Endodermal cell (in vitro differentiated cells): ENCODE results near the gene MSANTD2. TPM values are rescaled to one million over a fixed set of nuclear protein-coding genes. Genes with fewer than 3 reads are reported as not detected.

Experiments
- DNase-seq: peaks from one replicate; pipeline ENCODE4 v3.0.0-alpha.2; 2017
- H3K27ac ChIP-seq: 2 replicates; pipeline ENCODE4 v1.5.1; 2013; ENCODE audit warnings: mild to moderate bottlenecking, low read depth, low read length, moderate library complexity
- H3K27me3 ChIP-seq: 2 replicates; pipeline ENCODE4 v1.6.1; 2013; ENCODE audit warnings: mild to moderate bottlenecking, low read length, moderate library complexity; ENCODE audit not compliant: insufficient read depth, control insufficient read depth, poor library complexity, severe bottlenecking
- H3K36me3 ChIP-seq: 2 replicates; pipeline ENCODE4 v1.7.0; 2013; ENCODE audit warnings: mild to moderate bottlenecking, low read length, moderate library complexity; ENCODE audit not compliant: control insufficient read depth, insufficient read depth
- H3K4me1 ChIP-seq: one replicate; pipeline ENCODE4 v1.7.0; 2013; ENCODE audit warnings: low read length; ENCODE audit not compliant: control insufficient read depth, insufficient read depth
- H3K4me3 ChIP-seq: 2 replicates; pipeline ENCODE4 v1.5.1; 2013; ENCODE audit warnings: mild to moderate bottlenecking, low read length, moderate library complexity
- H3K9ac ChIP-seq: 2 replicates; pipeline ENCODE4 v1.6.1; 2013; ENCODE audit warnings: mild to moderate bottlenecking, low read length, moderate library complexity; ENCODE audit not compliant: poor library complexity, severe bottlenecking; ENCODE audit errors: extremely low read depth
- H3K9me3 ChIP-seq: 2 replicates; pipeline ENCODE4 v1.6.1; 2013; ENCODE audit warnings: mild to moderate bottlenecking, low read length, moderate library complexity; ENCODE audit not compliant: control insufficient read depth
- H3K27ac Mint-ChIP-seq: 2 replicates; pipeline ENCODE4 v1.8.0; 2020; ENCODE audit warnings: mixed read lengths
- H3K27me3 Mint-ChIP-seq: 2 replicates; pipeline ENCODE4 v1.8.0; 2021; ENCODE audit warnings: mild to moderate bottlenecking, mixed read lengths; ENCODE audit not compliant: insufficient read depth
- H3K36me3 Mint-ChIP-seq: 2 replicates; pipeline ENCODE4 v1.8.0; 2020; ENCODE audit warnings: low read depth, mixed read lengths
- H3K4me1 Mint-ChIP-seq: 2 replicates; pipeline ENCODE4 v1.8.0; 2020; ENCODE audit warnings: mixed read lengths
- H3K4me3 Mint-ChIP-seq: 2 replicates; pipeline ENCODE4 v1.8.0; 2020; ENCODE audit warnings: mild to moderate bottlenecking, moderate library complexity, mixed read lengths
- H3K9me3 Mint-ChIP-seq: 2 replicates; pipeline ENCODE4 v1.8.0; 2020; ENCODE audit warnings: mild to moderate bottlenecking, mixed read lengths
- WGBS, 2 experiments: methylation state at CpG; one replicate each; pipeline versions ENCODE4 v1.1.5 to v1.1.7; 2013; ENCODE audit warnings: missing lambda C conversion rate in 2 of 2, mixed read lengths in 1 of 2; ENCODE audit not compliant: insufficient coverage in 1 of 2, insufficient read length in 1 of 2; 5-methylcytosine and 5-hydroxymethylcytosine counted together
- total RNA-seq, 2 donors: library from RNA; stranded (reverse); fragmentation: NEBNext Ultra II Directional in 1 of 2; extraction: Animal tissue kit (Norgen Biotek cat#: 25700) in 1 of 2; gene quantifications; 2 replicates in 1 of 2; 3 replicates in 1 of 2; pipeline ENCODE4 v1.2.1, GENCODE V29; 2021
- TF ChIP-seq, protein P1 (sequence below): fragments of 200-600 bp; sonication (generic); conservative IDR thresholded peaks from 2 replicates; pipeline ENCODE4 v1.5.0; 2021; ENCODE audit warnings: antibody characterized with exemption, mild to moderate bottlenecking

MSANTD2 gene
- total RNA-seq, 2 donors from 2014 or later: 18.3 to 21.3 TPM

DNA sequence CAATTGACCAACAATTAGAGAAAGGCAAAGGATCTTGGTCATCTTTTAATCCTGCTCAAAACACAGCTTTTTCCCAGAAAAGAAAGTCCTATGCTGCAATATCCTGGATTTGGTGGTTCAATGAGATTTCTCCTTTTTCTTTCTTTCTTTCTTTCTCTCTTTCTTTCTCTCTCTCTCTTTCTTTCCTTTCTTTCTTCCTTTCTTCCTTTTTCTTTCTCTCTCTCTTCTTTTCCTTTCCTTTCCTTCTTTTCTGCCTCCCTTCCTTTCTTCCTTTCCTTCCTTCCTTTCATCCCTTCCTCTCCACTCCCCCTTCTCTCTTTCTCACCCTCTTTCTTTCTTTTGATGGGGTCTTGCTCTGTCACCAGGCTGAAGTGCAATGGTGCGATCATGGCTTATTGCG lies 31.7 kb upstream of the MSANTD2 start:
- Histone ChIP-seq H3K36me3 (no peaks in the 10 kb centered on the region), H3K9me3 (no peaks in the 10 kb centered on the region), H3K4me3 (no peak overlapping the region), H3K27me3 (peaks cover 6% of the 10 kb centered on the region), H3K4me1 (peaks cover 7% of the 10 kb centered on the region), H3K9ac (no peak overlapping the region), H3K27ac (no peak overlapping the region)
- Mint-ChIP-seq H3K4me1 (peaks cover 14% of the 10 kb centered on the region), H3K27me3 (peaks cover 54% of the 10 kb centered on the region), H3K4me3 (no peak overlapping the region), H3K36me3 (no peaks in the 10 kb centered on the region), H3K27ac (no peak overlapping the region), H3K9me3 (no peaks in the 10 kb centered on the region)
- TF ChIP-seq, protein P1, sequence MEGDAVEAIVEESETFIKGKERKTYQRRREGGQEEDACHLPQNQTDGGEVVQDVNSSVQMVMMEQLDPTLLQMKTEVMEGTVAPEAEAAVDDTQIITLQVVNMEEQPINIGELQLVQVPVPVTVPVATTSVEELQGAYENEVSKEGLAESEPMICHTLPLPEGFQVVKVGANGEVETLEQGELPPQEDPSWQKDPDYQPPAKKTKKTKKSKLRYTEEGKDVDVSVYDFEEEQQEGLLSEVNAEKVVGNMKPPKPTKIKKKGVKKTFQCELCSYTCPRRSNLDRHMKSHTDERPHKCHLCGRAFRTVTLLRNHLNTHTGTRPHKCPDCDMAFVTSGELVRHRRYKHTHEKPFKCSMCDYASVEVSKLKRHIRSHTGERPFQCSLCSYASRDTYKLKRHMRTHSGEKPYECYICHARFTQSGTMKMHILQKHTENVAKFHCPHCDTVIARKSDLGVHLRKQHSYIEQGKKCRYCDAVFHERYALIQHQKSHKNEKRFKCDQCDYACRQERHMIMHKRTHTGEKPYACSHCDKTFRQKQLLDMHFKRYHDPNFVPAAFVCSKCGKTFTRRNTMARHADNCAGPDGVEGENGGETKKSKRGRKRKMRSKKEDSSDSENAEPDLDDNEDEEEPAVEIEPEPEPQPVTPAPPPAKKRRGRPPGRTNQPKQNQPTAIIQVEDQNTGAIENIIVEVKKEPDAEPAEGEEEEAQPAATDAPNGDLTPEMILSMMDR: no peak
- no peak for DNase-seq
- 84 to 95% methylated on average over 2 of the region's 2 CpGs for WGBS, 2 experiments

DNA sequence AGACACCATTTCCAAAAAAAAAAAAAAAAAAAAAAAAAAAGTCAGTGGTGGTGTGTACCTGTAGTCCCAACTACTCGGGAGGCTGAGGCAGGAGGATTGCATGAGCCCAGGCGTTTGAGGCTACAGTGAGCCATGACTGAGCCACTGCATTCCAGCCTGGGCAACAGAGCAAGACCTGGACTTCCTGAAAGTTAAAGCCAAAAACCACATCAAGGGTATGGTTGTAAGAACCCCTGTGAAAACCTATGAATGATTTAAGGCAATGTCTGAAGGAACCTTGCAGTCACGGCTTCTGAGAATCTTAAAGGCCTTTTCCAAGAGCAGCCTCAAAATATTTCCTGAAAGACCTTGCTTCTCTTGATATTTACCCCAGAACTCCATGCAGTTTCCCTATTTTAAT lies 30.5 kb upstream of the MSANTD2 start:
- Mint-ChIP-seq H3K27me3 (peaks cover 52% of the 10 kb centered on the region), H3K36me3 (no peaks in the 10 kb centered on the region), H3K9me3 (no peaks in the 10 kb centered on the region), H3K4me3 (no peak overlapping the region), H3K27ac (no peak overlapping the region), H3K4me1 (peaks cover 15% of the 10 kb centered on the region)
- no peak for DNase-seq
- peaks cover 1% of the 10 kb centered on the region for H3K27me3 ChIP-seq
- WGBS, 2 experiments: 96 to 100% methylated on average over 2 to 3 of the region's 3 CpGs
- H3K27ac ChIP-seq: no peak overlapping the region
- no peaks in the 10 kb centered on the region for H3K9me3 ChIP-seq
- H3K9ac ChIP-seq: no peak overlapping the region
- H3K4me3 ChIP-seq: no peak overlapping the region
- no peaks in the 10 kb centered on the region for H3K36me3 ChIP-seq
- H3K4me1 ChIP-seq: peaks cover 7% of the 10 kb centered on the region
- TF ChIP-seq, protein P1: no peak

DNA sequence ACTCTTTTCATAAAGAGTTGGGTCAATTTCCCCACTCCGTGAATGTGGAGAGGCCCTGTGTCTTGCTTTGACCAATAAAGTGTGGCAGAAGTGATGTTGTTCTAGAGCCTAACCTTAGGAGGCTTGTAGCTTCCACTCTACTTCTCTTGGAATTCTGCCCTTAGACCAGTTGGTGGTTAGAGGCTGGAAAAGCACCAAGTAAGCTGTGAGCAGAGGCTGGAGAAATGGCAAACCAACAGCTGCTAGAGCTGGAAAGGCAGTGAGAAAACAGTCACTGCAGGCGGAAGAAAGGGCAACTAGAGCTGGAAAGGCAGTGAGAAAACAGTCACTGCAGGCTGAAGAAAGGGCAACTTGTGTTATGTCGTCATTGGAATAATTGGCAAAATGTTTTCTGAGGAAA lies 29.8 kb upstream of the MSANTD2 start:
- 87 to 96% methylated on average over 3 of the region's 3 CpGs for WGBS, 2 experiments
- DNase-seq: no peak
- H3K36me3 Mint-ChIP-seq: no peaks in the 10 kb centered on the region
- no peak overlapping the region for H3K9ac ChIP-seq
- peaks cover 7% of the 10 kb centered on the region for H3K4me1 ChIP-seq
- H3K9me3 ChIP-seq: no peaks in the 10 kb centered on the region
- no peaks in the 10 kb centered on the region for H3K36me3 ChIP-seq
- H3K27me3 Mint-ChIP-seq: peaks cover 51% of the 10 kb centered on the region
- H3K27ac Mint-ChIP-seq: no peak overlapping the region
- TF ChIP-seq, protein P1: no peak
- peaks cover 15% of the 10 kb centered on the region for H3K4me1 Mint-ChIP-seq
- H3K9me3 Mint-ChIP-seq: no peaks in the 10 kb centered on the region
- no peak overlapping the region for H3K4me3 Mint-ChIP-seq
- H3K27ac ChIP-seq: no peak overlapping the region
- no peak overlapping the region for H3K4me3 ChIP-seq
- H3K27me3 ChIP-seq: peaks cover 4% of the 10 kb centered on the region
